HepG2 (cell line): ENCODE results near the gene PET117. TPM values are rescaled to one million over a fixed set of nuclear protein-coding genes. Genes with fewer than 3 reads are reported as not detected.
A peak's percentile ranks its signal among the peaks of the same experiment; 100 is the strongest.

Experiments
- ELF1 ChIP-seq: sonication (generic); formaldehyde crosslinking; IDR thresholded peaks from 2 replicates; pipeline ENCODE4 v1.4.0; 2020; ENCODE audit warnings: missing genetic modification reagents
- FOXC1 ChIP-seq: sonication (generic); formaldehyde crosslinking; IDR thresholded peaks from 2 replicates; pipeline ENCODE4 v1.8.0; 2022; ENCODE audit warnings: mild to moderate bottlenecking, missing genetic modification reagents, borderline replicate concordance
- GABPB1 ChIP-seq: IDR thresholded peaks from 2 replicates; pipeline ENCODE4 v1.6.1; 2016; ENCODE audit warnings: mild to moderate bottlenecking, missing genetic modification reagents, moderate library complexity, missing compliant biosample characterization
- MED1 ChIP-seq: sonication (generic); formaldehyde crosslinking; IDR thresholded peaks from 2 replicates; pipeline ENCODE4 v1.4.0; 2020; ENCODE audit warnings: missing genetic modification reagents
- MLXIP ChIP-seq: sonication (generic); formaldehyde crosslinking; IDR thresholded peaks from 2 replicates; pipeline ENCODE4 v1.9.0; 2021; ENCODE audit warnings: missing genetic modification reagents, borderline replicate concordance
- NR2F2 ChIP-seq: IDR thresholded peaks from 2 replicates; pipeline ENCODE4 v1.6.1; 2012; ENCODE audit warnings: low read depth, inconsistent platforms, borderline replicate concordance
- PHF20 ChIP-seq: sonication (generic); formaldehyde crosslinking; IDR thresholded peaks from 2 replicates; pipeline ENCODE4 v1.5.0; 2020; ENCODE audit warnings: mild to moderate bottlenecking, missing genetic modification reagents
- SATB2 ChIP-seq: sonication (generic); formaldehyde crosslinking; IDR thresholded peaks from 2 replicates; pipeline ENCODE4 v1.5.0; 2020; ENCODE audit warnings: missing genetic modification reagents
- SMAD3 ChIP-seq: sonication (generic); formaldehyde crosslinking; IDR thresholded peaks from 2 replicates; pipeline ENCODE4 v1.4.0; 2020; ENCODE audit warnings: missing genetic modification reagents
- SNAI1 ChIP-seq: sonication (generic); formaldehyde crosslinking; IDR thresholded peaks from 2 replicates; pipeline ENCODE4 v1.5.0; 2020; ENCODE audit warnings: mild to moderate bottlenecking, missing genetic modification reagents, borderline replicate concordance
- ZNF576 ChIP-seq: sonication (generic); formaldehyde crosslinking; IDR thresholded peaks from 2 replicates; pipeline ENCODE4 v1.4.0; 2020; ENCODE audit warnings: mild to moderate bottlenecking, missing genetic modification reagents
- ZNF7 ChIP-seq: IDR thresholded peaks from 2 replicates; pipeline ENCODE4 v1.6.1; 2016; ENCODE audit warnings: missing biosample characterization, missing genetic modification reagents
- polyA plus RNA-seq, 8 experiments: library from polyadenylated mRNA; depleted of rRNA in 3 of 8; stranded (reverse) in 7 of 8; unstranded in 1 of 8; fragments of >200 nt; fragmentation: Illumina TruSeq in 4 of 8; extraction: Trizol in 4 of 8; gene quantifications; 2 replicates each; pipeline versions ENCODE4 v1.2.1 to v1.2.3, GENCODE V29; 2011 to 2016; ENCODE audit warnings: low read depth in 4 of 8, missing spikeins in 1 of 8, mixed read lengths in 1 of 8; ENCODE audit not compliant: insufficient read depth in 1 of 8
- total RNA-seq, 5 experiments: library from RNA; depleted of rRNA; stranded (reverse); fragments of >200 nt; fragmentation: Illumina TruSeq; extraction: Trizol; gene quantifications; 2 replicates each; pipeline ENCODE4 v1.2.3, GENCODE V29; 2016; ENCODE audit warnings: low read depth in 1 of 5
- TF ChIP-seq, protein P1 (sequence below): sonication (generic); formaldehyde crosslinking; IDR thresholded peaks from 2 replicates; pipeline ENCODE4 v1.4.0; 2020; ENCODE audit warnings: missing genetic modification reagents, borderline replicate concordance
- TF ChIP-seq, protein P2 (sequence below): sonication (generic); formaldehyde crosslinking; IDR thresholded peaks from 2 replicates; pipeline ENCODE4 v1.9.0; 2021; ENCODE audit warnings: missing genetic modification reagents, borderline replicate concordance
- TF ChIP-seq, protein P3 (sequence below): IDR thresholded peaks from 2 replicates; pipeline ENCODE4 v1.4.0; 2020; ENCODE audit warnings: mild to moderate bottlenecking, missing genetic modification reagents

PET117 gene
- total and polyA plus RNA-seq, 2 of the 13 experiments (the other 11 are each of a cell fraction or from before 2014, with no cell fraction given): 22.2 to 48.2 TPM

DNA sequence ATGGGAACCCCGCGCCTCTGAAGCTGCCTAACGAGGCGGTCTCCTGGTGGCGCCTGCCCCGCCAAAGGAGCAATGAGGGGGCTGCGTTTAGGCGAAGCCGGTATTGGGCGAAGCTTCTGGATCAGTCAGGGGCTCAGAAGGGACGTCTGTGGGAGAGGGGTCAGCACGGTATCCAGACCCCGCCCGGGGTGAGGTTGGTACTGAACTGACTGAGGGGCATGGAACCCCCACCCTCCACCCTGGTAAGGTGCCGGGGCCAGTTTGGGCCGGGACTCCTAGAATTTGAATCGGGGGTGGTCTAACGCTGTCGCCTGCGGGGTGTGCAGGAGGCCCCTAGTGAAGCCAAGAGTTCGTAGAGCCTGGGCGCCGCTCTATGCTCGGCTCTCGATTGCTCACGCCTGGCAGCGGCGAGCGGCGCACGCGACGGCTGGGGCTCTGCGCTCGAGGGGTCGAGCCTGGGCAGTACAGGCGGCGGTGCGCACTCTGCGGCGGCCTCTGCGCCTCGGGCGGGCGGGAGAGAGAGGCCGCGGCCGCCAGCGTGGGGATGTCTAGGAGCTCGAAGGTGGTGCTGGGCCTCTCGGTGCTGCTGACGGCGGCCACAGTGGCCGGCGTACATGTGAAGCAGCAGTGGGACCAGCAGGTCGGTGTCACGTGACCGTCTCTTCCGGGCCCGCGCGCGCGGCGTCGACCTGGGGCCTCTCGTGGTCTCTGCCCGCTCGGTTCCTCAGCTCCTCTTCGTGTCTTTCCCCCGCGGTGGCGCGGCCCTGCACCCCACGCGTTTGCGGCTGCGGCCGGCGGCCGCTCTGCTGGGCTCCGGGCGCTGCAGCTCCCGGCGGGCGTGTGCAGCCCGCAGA is at the start of gene PET117, which contains the start of gene KAT14 (continued):
- TF ChIP-seq PHF20: peak; percentile 96
- TF ChIP-seq ZNF7 (CRISPR knock-in tag): 0 out of 2 replicates have a peak, but pooled peaks have one; percentile 7
- TF ChIP-seq MED1 (CRISPR knock-in tag): peak; percentile 93
- peak; percentile 42; the same call in 1 of the 2 replicates for TF ChIP-seq NR2F2
- TF ChIP-seq, protein P1, sequence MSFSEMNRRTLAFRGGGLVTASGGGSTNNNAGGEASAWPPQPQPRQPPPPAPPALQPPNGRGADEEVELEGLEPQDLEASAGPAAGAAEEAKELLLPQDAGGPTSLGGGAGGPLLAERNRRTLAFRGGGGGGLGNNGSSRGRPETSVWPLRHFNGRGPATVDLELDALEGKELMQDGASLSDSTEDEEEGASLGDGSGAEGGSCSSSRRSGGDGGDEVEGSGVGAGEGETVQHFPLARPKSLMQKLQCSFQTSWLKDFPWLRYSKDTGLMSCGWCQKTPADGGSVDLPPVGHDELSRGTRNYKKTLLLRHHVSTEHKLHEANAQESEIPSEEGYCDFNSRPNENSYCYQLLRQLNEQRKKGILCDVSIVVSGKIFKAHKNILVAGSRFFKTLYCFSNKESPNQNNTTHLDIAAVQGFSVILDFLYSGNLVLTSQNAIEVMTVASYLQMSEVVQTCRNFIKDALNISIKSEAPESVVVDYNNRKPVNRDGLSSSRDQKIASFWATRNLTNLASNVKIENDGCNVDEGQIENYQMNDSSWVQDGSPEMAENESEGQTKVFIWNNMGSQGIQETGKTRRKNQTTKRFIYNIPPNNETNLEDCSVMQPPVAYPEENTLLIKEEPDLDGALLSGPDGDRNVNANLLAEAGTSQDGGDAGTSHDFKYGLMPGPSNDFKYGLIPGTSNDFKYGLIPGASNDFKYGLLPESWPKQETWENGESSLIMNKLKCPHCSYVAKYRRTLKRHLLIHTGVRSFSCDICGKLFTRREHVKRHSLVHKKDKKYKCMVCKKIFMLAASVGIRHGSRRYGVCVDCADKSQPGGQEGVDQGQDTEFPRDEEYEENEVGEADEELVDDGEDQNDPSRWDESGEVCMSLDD: peak; percentile 84
- TF ChIP-seq, protein P2, sequence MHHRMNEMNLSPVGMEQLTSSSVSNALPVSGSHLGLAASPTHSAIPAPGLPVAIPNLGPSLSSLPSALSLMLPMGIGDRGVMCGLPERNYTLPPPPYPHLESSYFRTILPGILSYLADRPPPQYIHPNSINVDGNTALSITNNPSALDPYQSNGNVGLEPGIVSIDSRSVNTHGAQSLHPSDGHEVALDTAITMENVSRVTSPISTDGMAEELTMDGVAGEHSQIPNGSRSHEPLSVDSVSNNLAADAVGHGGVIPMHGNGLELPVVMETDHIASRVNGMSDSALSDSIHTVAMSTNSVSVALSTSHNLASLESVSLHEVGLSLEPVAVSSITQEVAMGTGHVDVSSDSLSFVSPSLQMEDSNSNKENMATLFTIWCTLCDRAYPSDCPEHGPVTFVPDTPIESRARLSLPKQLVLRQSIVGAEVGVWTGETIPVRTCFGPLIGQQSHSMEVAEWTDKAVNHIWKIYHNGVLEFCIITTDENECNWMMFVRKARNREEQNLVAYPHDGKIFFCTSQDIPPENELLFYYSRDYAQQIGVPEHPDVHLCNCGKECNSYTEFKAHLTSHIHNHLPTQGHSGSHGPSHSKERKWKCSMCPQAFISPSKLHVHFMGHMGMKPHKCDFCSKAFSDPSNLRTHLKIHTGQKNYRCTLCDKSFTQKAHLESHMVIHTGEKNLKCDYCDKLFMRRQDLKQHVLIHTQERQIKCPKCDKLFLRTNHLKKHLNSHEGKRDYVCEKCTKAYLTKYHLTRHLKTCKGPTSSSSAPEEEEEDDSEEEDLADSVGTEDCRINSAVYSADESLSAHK (CRISPR knock-in tag): no peak; the same call in 1 of the 2 replicates
- peak; percentile 92 for TF ChIP-seq SATB2 (CRISPR knock-in tag)
- peak; percentile 100 for TF ChIP-seq FOXC1 (CRISPR knock-in tag)
- TF ChIP-seq ELF1: peak; percentile 60; the same call in 1 of the 2 replicates
- TF ChIP-seq, protein P3, sequence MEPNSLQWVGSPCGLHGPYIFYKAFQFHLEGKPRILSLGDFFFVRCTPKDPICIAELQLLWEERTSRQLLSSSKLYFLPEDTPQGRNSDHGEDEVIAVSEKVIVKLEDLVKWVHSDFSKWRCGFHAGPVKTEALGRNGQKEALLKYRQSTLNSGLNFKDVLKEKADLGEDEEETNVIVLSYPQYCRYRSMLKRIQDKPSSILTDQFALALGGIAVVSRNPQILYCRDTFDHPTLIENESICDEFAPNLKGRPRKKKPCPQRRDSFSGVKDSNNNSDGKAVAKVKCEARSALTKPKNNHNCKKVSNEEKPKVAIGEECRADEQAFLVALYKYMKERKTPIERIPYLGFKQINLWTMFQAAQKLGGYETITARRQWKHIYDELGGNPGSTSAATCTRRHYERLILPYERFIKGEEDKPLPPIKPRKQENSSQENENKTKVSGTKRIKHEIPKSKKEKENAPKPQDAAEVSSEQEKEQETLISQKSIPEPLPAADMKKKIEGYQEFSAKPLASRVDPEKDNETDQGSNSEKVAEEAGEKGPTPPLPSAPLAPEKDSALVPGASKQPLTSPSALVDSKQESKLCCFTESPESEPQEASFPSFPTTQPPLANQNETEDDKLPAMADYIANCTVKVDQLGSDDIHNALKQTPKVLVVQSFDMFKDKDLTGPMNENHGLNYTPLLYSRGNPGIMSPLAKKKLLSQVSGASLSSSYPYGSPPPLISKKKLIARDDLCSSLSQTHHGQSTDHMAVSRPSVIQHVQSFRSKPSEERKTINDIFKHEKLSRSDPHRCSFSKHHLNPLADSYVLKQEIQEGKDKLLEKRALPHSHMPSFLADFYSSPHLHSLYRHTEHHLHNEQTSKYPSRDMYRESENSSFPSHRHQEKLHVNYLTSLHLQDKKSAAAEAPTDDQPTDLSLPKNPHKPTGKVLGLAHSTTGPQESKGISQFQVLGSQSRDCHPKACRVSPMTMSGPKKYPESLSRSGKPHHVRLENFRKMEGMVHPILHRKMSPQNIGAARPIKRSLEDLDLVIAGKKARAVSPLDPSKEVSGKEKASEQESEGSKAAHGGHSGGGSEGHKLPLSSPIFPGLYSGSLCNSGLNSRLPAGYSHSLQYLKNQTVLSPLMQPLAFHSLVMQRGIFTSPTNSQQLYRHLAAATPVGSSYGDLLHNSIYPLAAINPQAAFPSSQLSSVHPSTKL: peak; percentile 90
- TF ChIP-seq GABPB1 (CRISPR knock-in tag): peak; percentile 94
- peak; percentile 93; the same call in 1 of the 2 replicates for TF ChIP-seq SMAD3 (CRISPR knock-in tag)
- peak; percentile 96 for TF ChIP-seq MLXIP (CRISPR knock-in tag)
- peak; percentile 75; the same call in 1 of the 2 replicates for TF ChIP-seq ZNF576 (CRISPR knock-in tag)
- TF ChIP-seq SNAI1 (CRISPR knock-in tag): peak; percentile 93; the same call in 1 of the 2 replicates
